WTC11 (cell line): ENCODE results near the gene TRIM45. TPM values are rescaled to one million over a fixed set of nuclear protein-coding genes. Genes with fewer than 3 reads are reported as not detected.

ENCODE experiments used
- ATAC-seq: fragments of 200-7000 bp; cut with Tn5 transposase; 2 replicates; pipeline ENCODE4 v1.10.0; 2021; ENCODE audit warnings: mild to moderate bottlenecking, moderate library complexity
- CTCF ChIA-PET: fragments of 300-600 bp; sonication (Branson Sonifier 250); formaldehyde crosslinking; loops from one replicate; lab custom pipeline; 2021; ENCODE audit warnings: antibody characterized with exemption; lab: Charles Lee
- POLR2A ChIA-PET: fragments of 350-600 bp; sonication (Branson Sonifier 250); formaldehyde crosslinking; loops from one replicate; lab custom pipeline; 2021; ENCODE audit warnings: antibody characterized with exemption; lab: Charles Lee
- DNase-seq: peaks from one replicate; pipeline ENCODE4 v3.0.0; 2021; ENCODE audit warnings: low spot score
- H3K27ac Mint-ChIP-seq: 2 replicates; pipeline ENCODE4 v1.8.0; 2021; ENCODE audit warnings: mixed read lengths
- H3K27me3 Mint-ChIP-seq: 2 replicates; pipeline ENCODE4 v1.8.0; 2021; ENCODE audit warnings: low read depth, mild to moderate bottlenecking, moderate library complexity, mixed read lengths
- H3K36me3 Mint-ChIP-seq: 2 replicates; pipeline ENCODE4 v1.8.0; 2021; ENCODE audit warnings: mixed read lengths
- H3K4me1 Mint-ChIP-seq: 2 replicates; pipeline ENCODE4 v1.8.0; 2022; ENCODE audit warnings: mixed read lengths
- H3K4me3 Mint-ChIP-seq: 2 replicates; pipeline ENCODE4 v1.8.0; 2021; ENCODE audit warnings: mild to moderate bottlenecking, moderate library complexity, mixed read lengths
- H3K9me3 Mint-ChIP-seq: 2 replicates; pipeline ENCODE4 v1.8.0; 2021; ENCODE audit warnings: mixed read lengths
- CREB1 ChIP-seq: sonication (generic); formaldehyde crosslinking; IDR thresholded peaks from 2 replicates; pipeline ENCODE4 v1.8.0; 2023; ENCODE audit warnings: mild to moderate bottlenecking, missing genetic modification reagents
- ESRRA ChIP-seq: sonication (generic); formaldehyde crosslinking; IDR thresholded peaks from 2 replicates; pipeline ENCODE4 v1.8.1; 2022; ENCODE audit warnings: mild to moderate bottlenecking, missing genetic modification reagents, borderline replicate concordance
- JAZF1 ChIP-seq: fragments of 250-450 bp; sonication (Bioruptor Pico); IDR thresholded peaks from 2 replicates; pipeline ENCODE4 v1.9.0; 2021; ENCODE audit warnings: moderate library complexity, mild to moderate bottlenecking, inconsistent platforms
- NR2C2 ChIP-seq: sonication (generic); formaldehyde crosslinking; IDR thresholded peaks from 2 replicates; pipeline ENCODE4 v1.8.0; 2022; ENCODE audit warnings: mild to moderate bottlenecking, missing genetic modification reagents
- NR3C1 ChIP-seq: sonication (generic); formaldehyde crosslinking; conservative IDR thresholded peaks from 2 replicates; pipeline ENCODE4 v1.8.1; 2023; ENCODE audit warnings: low read depth, mild to moderate bottlenecking, missing genetic modification reagents
- OVOL2 ChIP-seq: fragments of 250-450 bp; sonication (Bioruptor Pico); IDR thresholded peaks from 2 replicates; pipeline ENCODE4 v1.9.0; 2021; ENCODE audit warnings: mild to moderate bottlenecking, borderline replicate concordance
- SOX15 ChIP-seq: fragments of 250-450 bp; sonication (Bioruptor Pico); IDR thresholded peaks from 2 replicates; pipeline ENCODE4 v1.9.0; 2021; ENCODE audit warnings: mild to moderate bottlenecking
- ZNF396 ChIP-seq: fragments of 250-450 bp; sonication (Bioruptor Pico); IDR thresholded peaks from 2 replicates; pipeline ENCODE4 v1.8.0; 2021; ENCODE audit warnings: mild to moderate bottlenecking, moderate library complexity, borderline replicate concordance
- total RNA-seq: library from RNA; stranded (reverse); gene quantifications from 3 replicates; pipeline ENCODE4 v1.2.3, GENCODE V29; 2021
- TF ChIP-seq, protein P1 (sequence below): fragments of 250-450 bp; sonication (Bioruptor Pico); IDR thresholded peaks from 2 replicates; pipeline ENCODE4 v1.9.0; 2021; ENCODE audit warnings: mild to moderate bottlenecking
- TF ChIP-seq, protein P2 (sequence below): sonication (generic); formaldehyde crosslinking; IDR thresholded peaks from 2 replicates; pipeline ENCODE4 v1.8.0; 2023; ENCODE audit warnings: missing genetic modification reagents
- TF ChIP-seq, protein P3 (sequence below): sonication (generic); formaldehyde crosslinking; IDR thresholded peaks from 2 replicates; pipeline ENCODE4 v1.8.1; 2023; ENCODE audit warnings: mild to moderate bottlenecking, missing genetic modification reagents
- TF ChIP-seq, protein P4 (sequence below): fragments of 250-450 bp; sonication (Bioruptor Pico); IDR thresholded peaks from 2 replicates; pipeline ENCODE4 v2.1.2; 2022; ENCODE audit warnings: mild to moderate bottlenecking, moderate library complexity
- TF ChIP-seq, protein P5 (sequence below): sonication (generic); formaldehyde crosslinking; IDR thresholded peaks from 2 replicates; pipeline ENCODE4 v1.8.0; 2023; ENCODE audit warnings: missing genetic modification reagents, mild to moderate bottlenecking, borderline replicate concordance
- TF ChIP-seq, protein P6 (sequence below): fragments of 250-450 bp; sonication (Bioruptor Pico); IDR thresholded peaks from 2 replicates; pipeline ENCODE4 v1.8.0; 2021; ENCODE audit warnings: mild to moderate bottlenecking
- TF ChIP-seq, protein P7 (sequence below): sonication (generic); formaldehyde crosslinking; IDR thresholded peaks from 2 replicates; pipeline ENCODE4 v1.8.0; 2022; ENCODE audit warnings: missing genetic modification reagents
- TF ChIP-seq, protein P8 (sequence below): sonication (generic); formaldehyde crosslinking; IDR thresholded peaks from 2 replicates; pipeline ENCODE4 v1.8.1; 2022; ENCODE audit warnings: low read depth, missing genetic modification reagents, borderline replicate concordance

The TRIM45 gene
- total RNA-seq, 1 experiment from 2014 or later = 11.8 TPM

DNA sequence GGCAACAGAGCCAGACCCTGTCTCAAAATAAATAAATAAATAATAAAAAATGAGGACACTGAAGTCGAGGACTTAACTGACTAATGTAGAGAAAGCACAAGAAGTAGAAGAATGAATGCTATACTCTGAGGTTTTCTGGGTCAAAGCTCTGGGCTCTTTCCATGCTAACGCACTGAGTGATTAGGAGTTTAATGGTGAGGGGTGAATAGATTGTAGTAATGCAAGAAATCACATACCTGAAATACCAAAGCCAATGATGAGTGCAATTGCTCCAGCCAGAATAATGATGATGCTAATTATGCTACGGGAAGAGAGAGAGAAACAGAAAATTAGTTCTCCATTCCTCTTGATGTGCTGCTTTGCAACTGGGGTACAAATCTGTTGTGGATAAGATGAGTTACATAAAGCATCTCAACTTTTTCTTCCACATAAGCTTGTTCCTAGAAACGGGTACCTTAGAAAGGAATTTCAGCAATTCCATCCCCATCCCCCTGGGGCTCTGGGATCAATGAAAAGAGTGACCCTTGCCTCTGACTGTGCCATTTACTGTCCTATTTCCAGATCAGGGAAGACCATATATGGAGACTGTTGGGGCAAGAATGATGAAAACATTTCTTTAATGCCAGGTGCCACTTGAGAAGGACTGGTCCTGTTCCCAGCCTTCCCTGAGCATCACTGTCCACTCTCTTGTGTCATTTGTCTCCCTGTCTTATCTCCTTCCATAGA, 48.5 kb upstream of the TRIM45 start:
- POLR2A ChIA-PET = interaction anchor here (0.7 kb wide), 1 partner anchor 1939 kb away, joined by 3 read pairs; no protein-coding TSS in a partner anchor
- no peak overlapping the region for H3K27ac Mint-ChIP-seq
- DNase-seq = no peak
- H3K9me3 Mint-ChIP-seq = peaks cover 22% of the 10 kb centered on the region
- H3K4me3 Mint-ChIP-seq = no peak overlapping the region
- H3K27me3 Mint-ChIP-seq = no peaks in the 10 kb centered on the region; the same call in 1 of the 2 replicates
- H3K36me3 Mint-ChIP-seq = peaks cover 2% of the 10 kb centered on the region; the same call in 1 of the 2 replicates
- CTCF ChIA-PET = interaction anchor here (1.3 kb wide), 1 partner anchor 76 kb away, joined by 3 read pairs; no protein-coding TSS in a partner anchor
- TF ChIP-seq, protein P1, sequence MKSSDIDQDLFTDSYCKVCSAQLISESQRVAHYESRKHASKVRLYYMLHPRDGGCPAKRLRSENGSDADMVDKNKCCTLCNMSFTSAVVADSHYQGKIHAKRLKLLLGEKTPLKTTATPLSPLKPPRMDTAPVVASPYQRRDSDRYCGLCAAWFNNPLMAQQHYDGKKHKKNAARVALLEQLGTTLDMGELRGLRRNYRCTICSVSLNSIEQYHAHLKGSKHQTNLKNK (CRISPR knock-in tag) = no peak
- TF ChIP-seq, protein P2, sequence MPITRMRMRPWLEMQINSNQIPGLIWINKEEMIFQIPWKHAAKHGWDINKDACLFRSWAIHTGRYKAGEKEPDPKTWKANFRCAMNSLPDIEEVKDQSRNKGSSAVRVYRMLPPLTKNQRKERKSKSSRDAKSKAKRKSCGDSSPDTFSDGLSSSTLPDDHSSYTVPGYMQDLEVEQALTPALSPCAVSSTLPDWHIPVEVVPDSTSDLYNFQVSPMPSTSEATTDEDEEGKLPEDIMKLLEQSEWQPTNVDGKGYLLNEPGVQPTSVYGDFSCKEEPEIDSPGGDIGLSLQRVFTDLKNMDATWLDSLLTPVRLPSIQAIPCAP (CRISPR knock-in tag) = no peak
- no peak for TF ChIP-seq NR2C2 (CRISPR knock-in tag)
- TF ChIP-seq, protein P3, sequence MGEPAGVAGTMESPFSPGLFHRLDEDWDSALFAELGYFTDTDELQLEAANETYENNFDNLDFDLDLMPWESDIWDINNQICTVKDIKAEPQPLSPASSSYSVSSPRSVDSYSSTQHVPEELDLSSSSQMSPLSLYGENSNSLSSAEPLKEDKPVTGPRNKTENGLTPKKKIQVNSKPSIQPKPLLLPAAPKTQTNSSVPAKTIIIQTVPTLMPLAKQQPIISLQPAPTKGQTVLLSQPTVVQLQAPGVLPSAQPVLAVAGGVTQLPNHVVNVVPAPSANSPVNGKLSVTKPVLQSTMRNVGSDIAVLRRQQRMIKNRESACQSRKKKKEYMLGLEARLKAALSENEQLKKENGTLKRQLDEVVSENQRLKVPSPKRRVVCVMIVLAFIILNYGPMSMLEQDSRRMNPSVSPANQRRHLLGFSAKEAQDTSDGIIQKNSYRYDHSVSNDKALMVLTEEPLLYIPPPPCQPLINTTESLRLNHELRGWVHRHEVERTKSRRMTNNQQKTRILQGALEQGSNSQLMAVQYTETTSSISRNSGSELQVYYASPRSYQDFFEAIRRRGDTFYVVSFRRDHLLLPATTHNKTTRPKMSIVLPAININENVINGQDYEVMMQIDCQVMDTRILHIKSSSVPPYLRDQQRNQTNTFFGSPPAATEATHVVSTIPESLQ (CRISPR knock-in tag) = no peak
- no peak for TF ChIP-seq NR3C1
- no peak for TF ChIP-seq ZNF396
- no peak for TF ChIP-seq ESRRA (CRISPR knock-in tag)
- TF ChIP-seq, protein P4, sequence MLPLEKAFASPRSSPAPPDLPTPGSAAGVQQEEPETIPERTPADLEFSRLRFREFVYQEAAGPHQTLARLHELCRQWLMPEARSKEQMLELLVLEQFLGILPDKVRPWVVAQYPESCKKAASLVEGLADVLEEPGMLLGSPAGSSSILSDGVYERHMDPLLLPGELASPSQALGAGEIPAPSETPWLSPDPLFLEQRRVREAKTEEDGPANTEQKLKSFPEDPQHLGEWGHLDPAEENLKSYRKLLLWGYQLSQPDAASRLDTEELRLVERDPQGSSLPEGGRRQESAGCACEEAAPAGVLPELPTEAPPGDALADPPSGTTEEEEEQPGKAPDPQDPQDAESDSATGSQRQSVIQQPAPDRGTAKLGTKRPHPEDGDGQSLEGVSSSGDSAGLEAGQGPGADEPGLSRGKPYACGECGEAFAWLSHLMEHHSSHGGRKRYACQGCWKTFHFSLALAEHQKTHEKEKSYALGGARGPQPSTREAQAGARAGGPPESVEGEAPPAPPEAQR (CRISPR knock-in tag) = no peak
- no peak for TF ChIP-seq OVOL2
- TF ChIP-seq CREB1 (CRISPR knock-in tag) = no peak
- no peak for TF ChIP-seq JAZF1 (CRISPR knock-in tag)
- TF ChIP-seq, protein P5, sequence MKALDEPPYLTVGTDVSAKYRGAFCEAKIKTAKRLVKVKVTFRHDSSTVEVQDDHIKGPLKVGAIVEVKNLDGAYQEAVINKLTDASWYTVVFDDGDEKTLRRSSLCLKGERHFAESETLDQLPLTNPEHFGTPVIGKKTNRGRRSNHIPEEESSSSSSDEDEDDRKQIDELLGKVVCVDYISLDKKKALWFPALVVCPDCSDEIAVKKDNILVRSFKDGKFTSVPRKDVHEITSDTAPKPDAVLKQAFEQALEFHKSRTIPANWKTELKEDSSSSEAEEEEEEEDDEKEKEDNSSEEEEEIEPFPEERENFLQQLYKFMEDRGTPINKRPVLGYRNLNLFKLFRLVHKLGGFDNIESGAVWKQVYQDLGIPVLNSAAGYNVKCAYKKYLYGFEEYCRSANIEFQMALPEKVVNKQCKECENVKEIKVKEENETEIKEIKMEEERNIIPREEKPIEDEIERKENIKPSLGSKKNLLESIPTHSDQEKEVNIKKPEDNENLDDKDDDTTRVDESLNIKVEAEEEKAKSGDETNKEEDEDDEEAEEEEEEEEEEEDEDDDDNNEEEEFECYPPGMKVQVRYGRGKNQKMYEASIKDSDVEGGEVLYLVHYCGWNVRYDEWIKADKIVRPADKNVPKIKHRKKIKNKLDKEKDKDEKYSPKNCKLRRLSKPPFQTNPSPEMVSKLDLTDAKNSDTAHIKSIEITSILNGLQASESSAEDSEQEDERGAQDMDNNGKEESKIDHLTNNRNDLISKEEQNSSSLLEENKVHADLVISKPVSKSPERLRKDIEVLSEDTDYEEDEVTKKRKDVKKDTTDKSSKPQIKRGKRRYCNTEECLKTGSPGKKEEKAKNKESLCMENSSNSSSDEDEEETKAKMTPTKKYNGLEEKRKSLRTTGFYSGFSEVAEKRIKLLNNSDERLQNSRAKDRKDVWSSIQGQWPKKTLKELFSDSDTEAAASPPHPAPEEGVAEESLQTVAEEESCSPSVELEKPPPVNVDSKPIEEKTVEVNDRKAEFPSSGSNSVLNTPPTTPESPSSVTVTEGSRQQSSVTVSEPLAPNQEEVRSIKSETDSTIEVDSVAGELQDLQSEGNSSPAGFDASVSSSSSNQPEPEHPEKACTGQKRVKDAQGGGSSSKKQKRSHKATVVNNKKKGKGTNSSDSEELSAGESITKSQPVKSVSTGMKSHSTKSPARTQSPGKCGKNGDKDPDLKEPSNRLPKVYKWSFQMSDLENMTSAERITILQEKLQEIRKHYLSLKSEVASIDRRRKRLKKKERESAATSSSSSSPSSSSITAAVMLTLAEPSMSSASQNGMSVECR (CRISPR knock-in tag) = no peak
- ATAC-seq = peak; percentile 71
- H3K4me1 Mint-ChIP-seq = peaks cover 29% of the 10 kb centered on the region

DNA sequence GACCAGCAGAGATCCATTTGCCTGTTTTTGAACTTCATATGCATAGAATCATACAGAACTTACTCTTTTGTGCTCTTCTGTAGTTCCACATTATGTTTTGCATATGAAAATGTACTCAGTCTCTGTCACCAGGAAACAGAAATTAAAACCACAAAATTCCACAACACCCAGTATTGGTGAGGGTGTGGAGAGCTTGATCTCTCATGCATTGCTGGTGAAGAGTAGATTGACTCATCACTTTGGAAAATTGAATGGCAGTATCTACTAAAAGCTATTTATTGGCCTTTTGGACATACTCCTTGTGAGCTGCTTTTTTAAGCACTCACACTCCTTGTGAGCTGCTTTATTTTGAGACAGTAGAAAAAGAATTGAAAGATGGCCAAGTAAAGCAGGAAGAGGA, 45.9 kb upstream of the TRIM45 start:
- H3K27ac Mint-ChIP-seq = no peak overlapping the region
- peaks cover 2% of the 10 kb centered on the region; the same call in 1 of the 2 replicates for H3K36me3 Mint-ChIP-seq
- H3K9me3 Mint-ChIP-seq = peaks cover 21% of the 10 kb centered on the region
- no peak for ATAC-seq
- no peak for TF ChIP-seq SOX15 (CRISPR knock-in tag)
- TF ChIP-seq ESRRA (CRISPR knock-in tag) = no peak
- TF ChIP-seq, protein P6, sequence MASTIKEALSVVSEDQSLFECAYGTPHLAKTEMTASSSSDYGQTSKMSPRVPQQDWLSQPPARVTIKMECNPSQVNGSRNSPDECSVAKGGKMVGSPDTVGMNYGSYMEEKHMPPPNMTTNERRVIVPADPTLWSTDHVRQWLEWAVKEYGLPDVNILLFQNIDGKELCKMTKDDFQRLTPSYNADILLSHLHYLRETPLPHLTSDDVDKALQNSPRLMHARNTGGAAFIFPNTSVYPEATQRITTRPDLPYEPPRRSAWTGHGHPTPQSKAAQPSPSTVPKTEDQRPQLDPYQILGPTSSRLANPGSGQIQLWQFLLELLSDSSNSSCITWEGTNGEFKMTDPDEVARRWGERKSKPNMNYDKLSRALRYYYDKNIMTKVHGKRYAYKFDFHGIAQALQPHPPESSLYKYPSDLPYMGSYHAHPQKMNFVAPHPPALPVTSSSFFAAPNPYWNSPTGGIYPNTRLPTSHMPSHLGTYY (CRISPR knock-in tag) = no peak
- TF ChIP-seq, protein P7, sequence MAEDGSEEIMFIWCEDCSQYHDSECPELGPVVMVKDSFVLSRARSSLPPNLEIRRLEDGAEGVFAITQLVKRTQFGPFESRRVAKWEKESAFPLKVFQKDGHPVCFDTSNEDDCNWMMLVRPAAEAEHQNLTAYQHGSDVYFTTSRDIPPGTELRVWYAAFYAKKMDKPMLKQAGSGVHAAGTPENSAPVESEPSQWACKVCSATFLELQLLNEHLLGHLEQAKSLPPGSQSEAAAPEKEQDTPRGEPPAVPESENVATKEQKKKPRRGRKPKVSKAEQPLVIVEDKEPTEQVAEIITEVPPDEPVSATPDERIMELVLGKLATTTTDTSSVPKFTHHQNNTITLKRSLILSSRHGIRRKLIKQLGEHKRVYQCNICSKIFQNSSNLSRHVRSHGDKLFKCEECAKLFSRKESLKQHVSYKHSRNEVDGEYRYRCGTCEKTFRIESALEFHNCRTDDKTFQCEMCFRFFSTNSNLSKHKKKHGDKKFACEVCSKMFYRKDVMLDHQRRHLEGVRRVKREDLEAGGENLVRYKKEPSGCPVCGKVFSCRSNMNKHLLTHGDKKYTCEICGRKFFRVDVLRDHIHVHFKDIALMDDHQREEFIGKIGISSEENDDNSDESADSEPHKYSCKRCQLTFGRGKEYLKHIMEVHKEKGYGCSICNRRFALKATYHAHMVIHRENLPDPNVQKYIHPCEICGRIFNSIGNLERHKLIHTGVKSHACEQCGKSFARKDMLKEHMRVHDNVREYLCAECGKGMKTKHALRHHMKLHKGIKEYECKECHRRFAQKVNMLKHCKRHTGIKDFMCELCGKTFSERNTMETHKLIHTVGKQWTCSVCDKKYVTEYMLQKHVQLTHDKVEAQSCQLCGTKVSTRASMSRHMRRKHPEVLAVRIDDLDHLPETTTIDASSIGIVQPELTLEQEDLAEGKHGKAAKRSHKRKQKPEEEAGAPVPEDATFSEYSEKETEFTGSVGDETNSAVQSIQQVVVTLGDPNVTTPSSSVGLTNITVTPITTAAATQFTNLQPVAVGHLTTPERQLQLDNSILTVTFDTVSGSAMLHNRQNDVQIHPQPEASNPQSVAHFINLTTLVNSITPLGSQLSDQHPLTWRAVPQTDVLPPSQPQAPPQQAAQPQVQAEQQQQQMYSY = no peak
- TF ChIP-seq, protein P8, sequence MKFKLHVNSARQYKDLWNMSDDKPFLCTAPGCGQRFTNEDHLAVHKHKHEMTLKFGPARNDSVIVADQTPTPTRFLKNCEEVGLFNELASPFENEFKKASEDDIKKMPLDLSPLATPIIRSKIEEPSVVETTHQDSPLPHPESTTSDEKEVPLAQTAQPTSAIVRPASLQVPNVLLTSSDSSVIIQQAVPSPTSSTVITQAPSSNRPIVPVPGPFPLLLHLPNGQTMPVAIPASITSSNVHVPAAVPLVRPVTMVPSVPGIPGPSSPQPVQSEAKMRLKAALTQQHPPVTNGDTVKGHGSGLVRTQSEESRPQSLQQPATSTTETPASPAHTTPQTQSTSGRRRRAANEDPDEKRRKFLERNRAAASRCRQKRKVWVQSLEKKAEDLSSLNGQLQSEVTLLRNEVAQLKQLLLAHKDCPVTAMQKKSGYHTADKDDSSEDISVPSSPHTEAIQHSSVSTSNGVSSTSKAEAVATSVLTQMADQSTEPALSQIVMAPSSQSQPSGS (CRISPR knock-in tag) = no peak
- CTCF ChIA-PET = interaction anchor here (0.5 kb wide), 1 partner anchor 313 kb away, joined by 3 read pairs; no protein-coding TSS in a partner anchor
- H3K4me3 Mint-ChIP-seq = no peak overlapping the region
- no peaks in the 10 kb centered on the region; the same call in 1 of the 2 replicates for H3K27me3 Mint-ChIP-seq
- H3K4me1 Mint-ChIP-seq = peaks cover 24% of the 10 kb centered on the region
- no peak for DNase-seq
- POLR2A ChIA-PET = no interaction called here
